ENCODE data around the gene USP24. TPM values are rescaled to one million over a fixed set of nuclear protein-coding genes. Genes with fewer than 3 reads are reported as not detected.

USP24 gene
- total RNA-seq, 1 donor from 2014 or later: 58.1 TPM

- TF ChIP-seq CTCF (IDR thresholded peaks at IDR 0.05; ENCODE audit: unreplicated experiment): no peak
- Mint-ChIP-seq H3K27ac (no peak overlapping the region), H3K27me3 (ENCODE audit: low read depth) (no peaks in the 10 kb centered on the region), H3K36me3 (peaks cover 35% of the 10 kb centered on the region), H3K4me1 (no peaks in the 10 kb centered on the region), H3K4me3 (no peak overlapping the region), H3K9me3 (peaks cover 40% of the 10 kb centered on the region)
- DNase-seq (ENCODE audit: low spot score in 2 of 2, unreplicated experiment in 2 of 2): no peak
These were observed 30.3 kb downstream of the USP24 start for GRCh38 chr1:55184859-55185258.

DNA sequence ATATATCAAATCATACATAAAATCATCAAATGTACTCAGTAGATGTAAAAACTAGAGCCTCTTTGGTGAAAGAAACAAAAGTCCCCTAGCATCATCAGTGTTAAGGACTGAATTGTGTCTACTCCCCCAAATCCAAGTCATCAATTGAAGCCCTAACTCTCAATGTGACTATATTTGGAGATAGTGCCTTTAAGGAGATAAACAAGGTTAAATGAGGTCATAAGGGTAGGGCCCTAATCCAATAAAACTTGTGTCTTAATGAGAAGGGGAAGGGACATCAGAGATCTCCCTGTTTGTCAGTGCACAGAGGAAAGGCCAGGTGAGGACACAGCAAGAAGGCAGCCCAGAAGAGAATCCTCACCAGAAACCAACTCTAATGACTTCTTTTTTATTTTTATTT is 33.5 kb downstream of the USP24 start:
- Mint-ChIP-seq H3K27me3 (ENCODE audit: low read depth) (no peaks in the 10 kb centered on the region), H3K27ac (no peak overlapping the region), H3K9me3 (peaks cover 47% of the 10 kb centered on the region), H3K4me3 (no peak overlapping the region), H3K4me1 (no peaks in the 10 kb centered on the region), H3K36me3 (peaks cover 50% of the 10 kb centered on the region)
- TF ChIP-seq CTCF (IDR thresholded peaks at IDR 0.05; ENCODE audit: unreplicated experiment): no peak
- DNase-seq (ENCODE audit: low spot score in 2 of 2, unreplicated experiment in 2 of 2): no peak

- no peak for TF ChIP-seq CTCF (IDR thresholded peaks at IDR 0.05; ENCODE audit: unreplicated experiment)
- H3K9me3 Mint-ChIP-seq: peaks cover 34% of the 10 kb centered on the region
- DNase-seq (ENCODE audit: low spot score in 2 of 2, unreplicated experiment in 2 of 2): no peak
- H3K27ac Mint-ChIP-seq: no peak overlapping the region
- no peaks in the 10 kb centered on the region for H3K27me3 Mint-ChIP-seq (ENCODE audit: low read depth)
- H3K4me1 Mint-ChIP-seq: no peaks in the 10 kb centered on the region
- no peak overlapping the region for H3K4me3 Mint-ChIP-seq
- H3K36me3 Mint-ChIP-seq: peaks cover 41% of the 10 kb centered on the region
These were observed 35.0 kb downstream of the USP24 start for GRCh38 chr1:55180075-55180670.

- DNase-seq (ENCODE audit: low spot score in 2 of 2, unreplicated experiment in 2 of 2): no peak
- H3K27me3 Mint-ChIP-seq (ENCODE audit: low read depth): no peaks in the 10 kb centered on the region
- H3K4me1 Mint-ChIP-seq: peaks cover under 1% of the 10 kb centered on the region
- no peak for TF ChIP-seq CTCF (IDR thresholded peaks at IDR 0.05; ENCODE audit: unreplicated experiment)
- no peak overlapping the region for H3K4me3 Mint-ChIP-seq
- peaks cover 27% of the 10 kb centered on the region for H3K9me3 Mint-ChIP-seq
- no peak overlapping the region for H3K27ac Mint-ChIP-seq
- peaks cover 34% of the 10 kb centered on the region for H3K36me3 Mint-ChIP-seq
These were observed 35.9 kb downstream of the USP24 start for GRCh38 chr1:55179177-55179835.

- no peak for TF ChIP-seq CTCF (IDR thresholded peaks at IDR 0.05; ENCODE audit: unreplicated experiment)
- H3K9me3 Mint-ChIP-seq: no peaks in the 10 kb centered on the region
- H3K4me1 Mint-ChIP-seq: peaks cover 9% of the 10 kb centered on the region
- H3K27me3 Mint-ChIP-seq (ENCODE audit: low read depth): no peaks in the 10 kb centered on the region
- no peak overlapping the region for H3K4me3 Mint-ChIP-seq
- peaks cover 22% of the 10 kb centered on the region for H3K36me3 Mint-ChIP-seq
- DNase-seq (ENCODE audit: low spot score in 2 of 2, unreplicated experiment in 2 of 2): no peak
- H3K27ac Mint-ChIP-seq: no peak overlapping the region
These were observed 42.5 kb downstream of the USP24 start for GRCh38 chr1:55172687-55173086.

Measured in mesothelial cell of epicardium (in vitro differentiated cells).